ENCODE results near the gene COL4A2. TPM values are rescaled to one million over a fixed set of nuclear protein-coding genes. Genes with fewer than 3 reads are reported as not detected.

The COL4A2 gene
- total RNA-seq, 1 donor from 2014 or later: 511 TPM

DNA sequence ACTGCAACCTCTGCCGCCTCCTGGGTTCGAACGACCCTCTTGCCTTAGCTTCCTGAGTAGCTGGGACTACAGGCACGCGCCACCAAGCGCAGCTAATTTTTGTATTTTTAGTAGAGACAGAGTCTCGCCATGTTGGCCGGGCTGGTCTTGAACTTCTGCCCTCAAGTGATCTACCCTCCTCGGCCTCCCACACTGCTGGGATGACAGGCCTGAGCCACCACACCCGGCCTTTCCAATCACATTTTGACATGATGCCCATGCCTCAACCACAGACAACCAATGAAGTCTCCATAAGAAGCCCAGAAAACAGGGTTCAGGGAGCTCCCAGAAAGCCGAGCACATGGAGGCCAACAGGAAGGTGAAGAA is 242.7 kb downstream of the COL4A2 start:
- Histone ChIP-seq H3K9ac (ENCODE audit: low read depth in 1 of 3, low read length in 3 of 3) (no peak overlapping the region), H3K36me3 (ENCODE audit: control insufficient read depth in 3 of 3, insufficient read depth in 3 of 3, low read length in 3 of 3) (no peaks in the 10 kb centered on the region), H3K9me3 (ENCODE audit: control insufficient read depth in 3 of 3, low read length in 3 of 3) (no peaks in the 10 kb centered on the region)

DNA sequence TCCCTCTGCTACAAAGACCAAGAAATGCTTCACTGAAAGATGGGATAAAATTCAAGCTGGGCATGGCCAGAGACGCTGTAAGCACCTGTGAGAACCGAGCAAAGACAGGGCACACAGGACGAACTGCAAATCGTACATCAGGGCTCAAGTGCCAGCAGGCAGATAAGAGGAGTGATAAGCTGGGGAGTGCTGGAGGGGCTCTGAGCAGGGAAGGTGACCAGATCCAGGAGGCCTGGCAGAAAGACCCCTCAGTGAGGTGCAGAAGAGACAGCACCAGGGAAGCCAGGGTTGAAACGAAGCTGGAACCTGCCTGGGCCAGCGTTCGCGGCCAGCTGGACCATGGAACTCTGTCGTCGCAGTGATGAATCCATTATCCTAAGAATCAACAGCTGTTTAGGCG is 244.2 kb downstream of the COL4A2 start:
- Histone ChIP-seq H3K36me3 (ENCODE audit: control insufficient read depth in 3 of 3, insufficient read depth in 3 of 3, low read length in 3 of 3) (peaks cover 0 to 2% (median 0%) of the 10 kb centered on the region in 3 donors), H3K9me3 (ENCODE audit: control insufficient read depth in 3 of 3, low read length in 3 of 3) (no peaks in the 10 kb centered on the region), H3K27ac (ENCODE audit: low read depth, low read length) (no peak overlapping the region), H3K9ac (ENCODE audit: low read depth in 1 of 3, low read length in 3 of 3) (peak overlapping the region in 2 of 3 donors; percentile 7 to 33), H3K27me3 (ENCODE audit: control insufficient read depth in 3 of 3, insufficient read depth in 3 of 3, low read length in 3 of 3) (no peaks in the 10 kb centered on the region), H3K4me3 (ENCODE audit: low read length in 3 of 3) (no peak overlapping the region), H3K4me1 (ENCODE audit: control insufficient read depth in 3 of 3, insufficient read depth in 3 of 3, low read length in 3 of 3) (peaks cover 6 to 17% (median 16%) of the 10 kb centered on the region in 3 donors)

More for the DNA sequence above, 242.7 kb downstream of the COL4A2 start:
- H3K27me3 ChIP-seq (ENCODE audit: control insufficient read depth in 3 of 3, insufficient read depth in 3 of 3, low read length in 3 of 3): no peaks in the 10 kb centered on the region
- no peak overlapping the region for H3K27ac ChIP-seq (ENCODE audit: low read depth, low read length)
- H3K4me1 ChIP-seq (ENCODE audit: control insufficient read depth in 3 of 3, insufficient read depth in 3 of 3, low read length in 3 of 3): peaks cover 6 to 17% (median 16%) of the 10 kb centered on the region in 3 donors
- no peak overlapping the region for H3K4me3 ChIP-seq (ENCODE audit: low read length in 3 of 3)

DNA sequence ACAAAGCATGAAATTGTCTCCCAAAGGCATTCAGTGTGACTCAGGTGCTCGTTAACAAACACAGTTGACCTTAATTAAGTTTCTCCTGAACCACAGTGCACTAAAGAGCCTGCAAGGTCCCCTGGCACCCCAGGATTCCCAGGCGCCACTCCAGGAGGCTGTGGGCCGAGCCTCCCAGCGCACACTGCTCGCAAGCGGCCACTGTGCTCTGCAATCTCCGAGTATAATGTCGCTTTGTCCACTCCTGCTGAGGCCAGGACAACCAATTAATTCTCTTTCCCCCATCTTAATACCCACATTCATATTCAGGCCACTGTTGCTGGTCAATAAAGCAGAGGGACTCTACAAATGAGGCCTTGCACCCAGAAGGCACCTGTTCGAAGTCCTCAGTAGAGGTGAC is 245.7 kb downstream of the COL4A2 start:
- peaks cover 0 to 7% (median 2%) of the 10 kb centered on the region in 3 donors for H3K36me3 ChIP-seq (ENCODE audit: control insufficient read depth in 3 of 3, insufficient read depth in 3 of 3, low read length in 3 of 3)

DNA sequence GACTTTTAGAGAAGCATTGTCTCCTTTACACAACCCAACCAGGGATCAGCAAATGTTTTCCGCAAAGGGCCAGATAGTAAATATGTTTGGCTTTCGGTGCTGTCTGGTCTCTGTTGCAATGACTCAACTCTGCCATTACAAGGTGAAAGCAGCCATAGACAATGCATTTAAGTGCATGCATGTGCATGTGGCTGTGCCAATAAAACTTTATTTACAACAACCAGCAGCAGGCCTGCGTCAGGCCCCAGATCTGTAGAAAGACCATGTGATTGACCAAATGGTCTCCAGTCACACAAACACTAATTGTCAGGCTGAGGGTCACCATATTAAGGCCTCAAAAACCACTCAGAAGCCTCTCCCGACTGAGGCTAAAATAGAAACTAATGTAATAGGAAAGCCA is 246.3 kb downstream of the COL4A2 start:
- H3K4me1 ChIP-seq (ENCODE audit: control insufficient read depth in 3 of 3, insufficient read depth in 3 of 3, low read length in 3 of 3): peaks cover 0 to 5% (median 4%) of the 10 kb centered on the region in 3 donors
- H3K9ac ChIP-seq (ENCODE audit: low read depth in 1 of 3, low read length in 3 of 3): no peak overlapping the region
- H3K27ac ChIP-seq (ENCODE audit: low read depth, low read length): no peak overlapping the region
- no peak overlapping the region for H3K4me3 ChIP-seq (ENCODE audit: low read length in 3 of 3)
- H3K27me3 ChIP-seq (ENCODE audit: control insufficient read depth in 3 of 3, insufficient read depth in 3 of 3, low read length in 3 of 3): no peaks in the 10 kb centered on the region
- no peaks in the 10 kb centered on the region for H3K9me3 ChIP-seq (ENCODE audit: control insufficient read depth in 3 of 3, low read length in 3 of 3)
- peaks cover 0 to 7% (median 2%) of the 10 kb centered on the region in 3 donors for H3K36me3 ChIP-seq (ENCODE audit: control insufficient read depth in 3 of 3, insufficient read depth in 3 of 3, low read length in 3 of 3)

More for the DNA sequence above, 245.7 kb downstream of the COL4A2 start:
- no peak overlapping the region for H3K9ac ChIP-seq (ENCODE audit: low read depth in 1 of 3, low read length in 3 of 3)
- no peaks in the 10 kb centered on the region for H3K27me3 ChIP-seq (ENCODE audit: control insufficient read depth in 3 of 3, insufficient read depth in 3 of 3, low read length in 3 of 3)
- peaks cover 0 to 6% (median 4%) of the 10 kb centered on the region in 3 donors for H3K4me1 ChIP-seq (ENCODE audit: control insufficient read depth in 3 of 3, insufficient read depth in 3 of 3, low read length in 3 of 3)
- H3K27ac ChIP-seq (ENCODE audit: low read depth, low read length): no peak overlapping the region
- H3K4me3 ChIP-seq (ENCODE audit: low read length in 3 of 3): no peak overlapping the region
- no peaks in the 10 kb centered on the region for H3K9me3 ChIP-seq (ENCODE audit: control insufficient read depth in 3 of 3, low read length in 3 of 3)

DNA sequence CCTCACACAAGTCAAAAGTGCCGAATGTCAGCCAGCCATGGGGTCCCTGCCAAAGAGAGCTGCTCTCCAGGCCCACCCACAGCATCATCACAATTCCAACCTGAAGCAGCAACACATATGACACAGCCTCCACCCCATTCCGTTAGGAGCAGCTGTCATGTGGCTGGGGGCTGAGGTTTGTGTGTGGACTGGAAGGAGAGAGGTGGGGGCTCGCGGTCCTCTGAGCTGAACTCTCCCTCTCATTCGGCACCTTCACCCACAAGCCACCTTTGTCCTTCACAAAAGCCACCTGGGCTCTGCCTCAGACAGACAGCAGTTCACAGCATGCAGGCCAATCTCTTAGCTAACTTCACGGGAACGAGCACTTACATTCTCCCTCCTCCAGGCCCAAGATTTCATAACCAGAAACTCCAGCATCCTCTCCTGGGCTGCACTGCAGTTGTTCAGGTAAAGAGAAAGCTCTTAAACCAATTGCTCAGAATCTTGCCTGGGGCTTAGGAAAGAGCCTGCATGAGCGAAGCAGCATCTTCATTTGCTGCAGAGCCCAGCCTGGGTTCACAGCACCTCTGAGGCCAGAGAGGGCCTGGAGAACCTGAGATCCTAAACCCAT is 247.2 kb downstream of the COL4A2 start:
- Histone ChIP-seq H3K36me3 (ENCODE audit: control insufficient read depth in 3 of 3, insufficient read depth in 3 of 3, low read length in 3 of 3) (peaks cover 0 to 7% (median 2%) of the 10 kb centered on the region in 3 donors), H3K27ac (ENCODE audit: low read depth, low read length) (no peak overlapping the region), H3K9me3 (ENCODE audit: control insufficient read depth in 3 of 3, low read length in 3 of 3) (no peaks in the 10 kb centered on the region), H3K4me3 (ENCODE audit: low read length in 3 of 3) (no peak overlapping the region), H3K4me1 (ENCODE audit: control insufficient read depth in 3 of 3, insufficient read depth in 3 of 3, low read length in 3 of 3) (peaks cover under 1 to 6% (median 4%) of the 10 kb centered on the region in 3 donors), H3K9ac (ENCODE audit: low read depth in 1 of 3, low read length in 3 of 3) (no peak overlapping the region), H3K27me3 (ENCODE audit: control insufficient read depth in 3 of 3, insufficient read depth in 3 of 3, low read length in 3 of 3) (no peaks in the 10 kb centered on the region)

DNA sequence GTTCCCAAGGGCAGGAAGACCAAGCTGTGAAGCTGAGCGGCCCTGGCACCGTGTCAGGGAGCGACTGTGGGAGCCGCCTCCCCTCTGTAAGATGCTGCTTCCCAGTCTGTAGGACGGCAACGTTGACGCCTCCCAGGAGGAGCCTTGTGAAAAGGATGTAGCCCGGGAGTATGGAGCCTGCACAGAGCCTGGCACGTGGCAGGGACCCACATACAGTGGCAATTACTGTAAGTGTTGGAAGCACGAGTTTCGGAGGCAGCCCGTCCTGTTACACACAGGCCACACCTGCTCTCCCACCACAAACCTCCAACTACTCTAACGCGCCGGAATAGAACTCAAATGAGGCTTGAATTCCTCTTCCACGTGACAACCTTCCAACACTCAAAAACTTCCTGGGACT is 247.9 kb downstream of the COL4A2 start:
- Histone ChIP-seq H3K27me3 (ENCODE audit: control insufficient read depth in 3 of 3, insufficient read depth in 3 of 3, low read length in 3 of 3) (no peaks in the 10 kb centered on the region), H3K9ac (ENCODE audit: low read depth in 1 of 3, low read length in 3 of 3) (no peak overlapping the region), H3K9me3 (ENCODE audit: control insufficient read depth in 3 of 3, low read length in 3 of 3) (no peaks in the 10 kb centered on the region), H3K4me3 (ENCODE audit: low read length in 3 of 3) (no peak overlapping the region), H3K27ac (ENCODE audit: low read depth, low read length) (no peak overlapping the region), H3K4me1 (ENCODE audit: control insufficient read depth in 3 of 3, insufficient read depth in 3 of 3, low read length in 3 of 3) (peaks cover 7 to 12% (median 10%) of the 10 kb centered on the region in 3 donors), H3K36me3 (ENCODE audit: control insufficient read depth in 3 of 3, insufficient read depth in 3 of 3, low read length in 3 of 3) (peaks cover 0 to 7% (median 2%) of the 10 kb centered on the region in 3 donors)

DNA sequence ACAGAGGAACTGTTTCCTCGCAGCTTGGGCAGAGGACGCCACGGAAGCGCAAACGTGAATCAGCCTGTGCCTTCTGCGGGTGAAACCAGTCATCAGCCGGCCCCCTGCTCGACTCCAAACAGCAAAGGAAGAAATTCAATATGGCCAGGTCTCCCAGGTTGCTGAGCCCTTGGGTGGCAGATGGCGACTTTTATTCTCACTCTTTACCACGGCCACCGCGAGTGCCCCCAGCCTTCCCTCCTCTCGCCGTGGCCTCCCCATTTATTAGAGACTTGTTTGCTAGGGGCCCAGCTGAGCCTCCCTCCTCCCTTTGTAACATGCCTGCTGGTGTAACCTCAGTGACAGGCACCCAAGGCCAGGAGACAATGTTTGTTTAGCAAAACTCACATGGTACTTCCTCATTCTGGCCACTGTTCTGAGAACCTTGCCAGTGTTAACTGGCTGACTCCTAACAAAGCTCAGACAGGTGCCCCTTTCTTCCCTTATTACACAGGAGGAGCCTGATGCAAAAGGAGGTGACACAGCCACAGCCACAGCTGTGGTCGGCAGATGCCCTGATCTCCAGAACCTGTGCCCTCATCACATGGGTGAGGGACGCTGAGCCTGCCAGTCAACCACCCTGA is 248.6 kb downstream of the COL4A2 start:
- no peak overlapping the region for H3K4me3 ChIP-seq (ENCODE audit: low read length in 3 of 3)
- H3K27ac ChIP-seq (ENCODE audit: low read depth, low read length): no peak overlapping the region
- H3K36me3 ChIP-seq (ENCODE audit: control insufficient read depth in 3 of 3, insufficient read depth in 3 of 3, low read length in 3 of 3): peaks cover 0 to 7% (median 2%) of the 10 kb centered on the region in 3 donors
- H3K9me3 ChIP-seq (ENCODE audit: control insufficient read depth in 3 of 3, low read length in 3 of 3): no peaks in the 10 kb centered on the region
- H3K4me1 ChIP-seq (ENCODE audit: control insufficient read depth in 3 of 3, insufficient read depth in 3 of 3, low read length in 3 of 3): peaks cover 7 to 14% (median 13%) of the 10 kb centered on the region in 3 donors
- no peaks in the 10 kb centered on the region for H3K27me3 ChIP-seq (ENCODE audit: control insufficient read depth in 3 of 3, insufficient read depth in 3 of 3, low read length in 3 of 3)
- no peak overlapping the region for H3K9ac ChIP-seq (ENCODE audit: low read depth in 1 of 3, low read length in 3 of 3)

DNA sequence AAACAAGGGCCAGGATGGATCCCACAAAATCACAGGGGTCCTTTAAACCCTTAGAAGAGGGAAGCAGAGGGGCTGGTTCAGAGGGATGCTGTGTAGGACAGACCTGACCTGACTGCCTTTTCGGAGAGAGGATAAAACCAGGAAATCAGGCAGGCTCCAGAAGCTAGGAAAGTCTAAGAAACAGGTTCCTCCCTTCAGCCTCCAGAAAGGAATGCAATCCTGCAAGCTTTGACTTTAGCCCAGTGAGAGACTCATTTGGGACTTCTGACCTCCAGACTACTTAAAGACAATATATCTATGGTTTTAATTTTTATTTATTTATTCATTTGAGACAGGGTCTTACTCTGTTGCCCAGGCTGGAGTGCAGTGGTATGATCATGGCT is 249.1 kb downstream of the COL4A2 start:
- H3K27me3 ChIP-seq (ENCODE audit: control insufficient read depth in 3 of 3, insufficient read depth in 3 of 3, low read length in 3 of 3): no peaks in the 10 kb centered on the region
- H3K4me3 ChIP-seq (ENCODE audit: low read length in 3 of 3): no peak overlapping the region
- no peaks in the 10 kb centered on the region for H3K9me3 ChIP-seq (ENCODE audit: control insufficient read depth in 3 of 3, low read length in 3 of 3)
- peaks cover 7 to 19% (median 16%) of the 10 kb centered on the region in 3 donors for H3K4me1 ChIP-seq (ENCODE audit: control insufficient read depth in 3 of 3, insufficient read depth in 3 of 3, low read length in 3 of 3)
- H3K9ac ChIP-seq (ENCODE audit: low read depth in 1 of 3, low read length in 3 of 3): no peak overlapping the region
- H3K36me3 ChIP-seq (ENCODE audit: control insufficient read depth in 3 of 3, insufficient read depth in 3 of 3, low read length in 3 of 3): peaks cover 0 to 7% (median 2%) of the 10 kb centered on the region in 3 donors
- H3K27ac ChIP-seq (ENCODE audit: low read depth, low read length): no peak overlapping the region

DNA sequence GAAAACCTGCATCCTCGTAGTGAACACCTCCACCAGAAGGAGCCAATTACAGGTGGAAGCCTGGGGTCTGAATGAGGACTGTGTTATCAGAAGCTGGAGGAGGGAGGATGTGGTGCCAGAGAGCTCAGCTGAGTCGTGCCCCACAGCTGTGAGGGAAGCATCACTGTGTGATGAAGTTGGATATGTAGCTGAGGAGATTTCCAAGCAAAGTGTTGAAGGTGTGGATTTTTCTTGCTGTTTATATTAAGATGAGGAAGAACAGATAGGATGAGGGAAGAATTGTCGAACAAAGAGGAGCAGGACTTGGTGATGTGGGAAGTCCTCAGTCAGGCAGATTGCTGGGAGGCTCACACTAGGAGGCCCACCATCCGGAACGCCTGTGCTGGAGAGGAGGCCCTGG is 250.0 kb downstream of the COL4A2 start:
- no peak overlapping the region for H3K27ac ChIP-seq (ENCODE audit: low read depth, low read length)
- H3K4me1 ChIP-seq (ENCODE audit: control insufficient read depth in 3 of 3, insufficient read depth in 3 of 3, low read length in 3 of 3): peaks cover 7 to 18% (median 14%) of the 10 kb centered on the region in 3 donors
- H3K9ac ChIP-seq (ENCODE audit: low read depth in 1 of 3, low read length in 3 of 3): no peak overlapping the region
- no peaks in the 10 kb centered on the region for H3K9me3 ChIP-seq (ENCODE audit: control insufficient read depth in 3 of 3, low read length in 3 of 3)
- no peaks in the 10 kb centered on the region for H3K27me3 ChIP-seq (ENCODE audit: control insufficient read depth in 3 of 3, insufficient read depth in 3 of 3, low read length in 3 of 3)
- H3K36me3 ChIP-seq (ENCODE audit: control insufficient read depth in 3 of 3, insufficient read depth in 3 of 3, low read length in 3 of 3): peaks cover 0 to 7% (median 2%) of the 10 kb centered on the region in 3 donors
- H3K4me3 ChIP-seq (ENCODE audit: low read length in 3 of 3): no peak overlapping the region

DNA sequence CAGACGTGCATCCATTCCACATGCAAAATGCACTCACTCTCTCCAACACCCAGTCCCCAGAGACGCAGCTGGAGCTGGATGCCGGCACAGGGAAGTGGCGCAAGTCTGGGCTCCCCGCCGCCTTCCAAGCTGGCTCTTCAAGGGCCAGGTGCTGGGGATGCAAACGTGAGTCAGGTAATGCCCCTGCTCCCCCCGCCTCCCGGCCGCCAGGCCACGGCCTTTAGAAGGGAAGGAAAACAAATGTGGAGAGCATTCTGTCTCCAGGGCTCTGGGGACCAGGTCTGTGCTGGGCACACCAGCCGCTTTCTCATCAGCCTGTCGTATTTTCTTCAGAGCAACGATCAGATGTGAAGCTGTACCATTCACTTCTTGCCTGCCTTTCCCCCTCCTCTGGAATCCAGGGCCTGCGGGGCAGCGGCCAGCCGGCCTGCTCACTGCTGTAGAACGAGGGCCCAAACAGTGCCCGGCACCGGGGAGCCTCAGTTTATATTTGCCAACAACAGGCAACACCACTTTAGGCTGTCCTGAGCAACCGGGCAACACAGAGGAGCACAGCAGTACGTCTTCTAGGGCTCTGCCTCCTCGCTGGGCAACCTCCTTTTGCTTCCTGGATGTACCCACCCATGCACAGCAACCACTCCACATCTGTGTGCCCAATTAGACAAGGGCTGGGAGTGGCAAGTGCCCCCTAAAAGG is 250.7 kb downstream of the COL4A2 start:
- no peak overlapping the region for H3K27ac ChIP-seq (ENCODE audit: low read depth, low read length)
- H3K36me3 ChIP-seq (ENCODE audit: control insufficient read depth in 3 of 3, insufficient read depth in 3 of 3, low read length in 3 of 3): peaks cover 0 to 7% (median 2%) of the 10 kb centered on the region in 3 donors
- no peak overlapping the region for H3K4me3 ChIP-seq (ENCODE audit: low read length in 3 of 3)
- H3K4me1 ChIP-seq (ENCODE audit: control insufficient read depth in 3 of 3, insufficient read depth in 3 of 3, low read length in 3 of 3): peaks cover 7 to 20% (median 19%) of the 10 kb centered on the region in 3 donors
- no peaks in the 10 kb centered on the region for H3K9me3 ChIP-seq (ENCODE audit: control insufficient read depth in 3 of 3, low read length in 3 of 3)
- H3K27me3 ChIP-seq (ENCODE audit: control insufficient read depth in 3 of 3, insufficient read depth in 3 of 3, low read length in 3 of 3): no peaks in the 10 kb centered on the region
- no peak overlapping the region for H3K9ac ChIP-seq (ENCODE audit: low read depth in 1 of 3, low read length in 3 of 3)

Data from skeletal muscle tissue (tissue), 4 donors.